Measurements from ENCODE around the gene WHRN.
A peak's percentile ranks its signal among the peaks of the same experiment; 100 is the strongest.

WHRN gene

DNA sequence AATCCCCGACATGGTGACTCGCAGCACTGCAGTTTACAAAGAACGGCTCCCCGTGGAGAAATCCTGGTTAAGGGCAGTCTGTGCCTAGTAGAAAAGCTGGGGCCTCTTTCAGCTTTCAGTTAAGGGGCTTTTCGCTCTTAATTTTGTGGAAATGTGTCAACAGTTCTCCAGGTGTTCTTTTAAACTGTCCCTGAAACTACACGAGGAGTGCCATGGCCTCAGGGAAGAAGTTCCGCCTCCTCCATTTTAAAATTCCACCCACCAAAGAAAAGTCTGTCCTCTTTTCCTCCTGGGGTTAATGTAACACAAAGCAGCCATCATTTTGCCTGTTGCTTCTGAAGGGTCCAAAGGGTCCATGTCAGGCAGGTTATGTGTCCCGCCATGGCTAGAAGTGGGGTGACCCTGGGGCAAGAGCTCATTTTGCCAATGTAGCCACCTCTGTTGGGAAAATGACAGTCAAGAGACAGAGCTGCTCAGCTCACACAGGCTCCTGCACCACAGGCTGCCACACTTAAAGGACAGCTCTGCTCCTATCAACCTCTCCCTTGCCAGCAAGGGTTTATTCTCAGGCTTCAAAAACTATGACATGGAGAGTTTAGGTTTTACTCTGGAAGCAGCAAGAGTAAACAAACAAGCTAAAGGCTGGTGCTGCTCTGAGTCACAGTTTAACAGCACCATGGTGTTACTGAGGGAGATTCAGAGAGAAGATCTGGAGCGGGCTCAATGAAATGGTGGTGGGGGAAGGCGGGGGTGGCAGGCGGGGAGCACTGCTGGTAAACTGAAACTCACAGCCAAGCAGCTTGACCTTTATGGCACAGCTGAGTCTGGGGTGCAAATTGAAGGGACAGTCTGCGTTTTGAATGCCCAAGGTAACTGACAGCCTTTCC, 3.2 kb downstream of the WHRN start:
- Mint-ChIP-seq H3K4me3 (no peak overlapping the region), H3K36me3 (no peaks in the 10 kb centered on the region), H3K4me1 (peaks cover 26% of the 10 kb centered on the region), H3K9me3 (no peaks in the 10 kb centered on the region), H3K27me3 (peaks cover 3% of the 10 kb centered on the region), H3K27ac (no peak overlapping the region)

DNA sequence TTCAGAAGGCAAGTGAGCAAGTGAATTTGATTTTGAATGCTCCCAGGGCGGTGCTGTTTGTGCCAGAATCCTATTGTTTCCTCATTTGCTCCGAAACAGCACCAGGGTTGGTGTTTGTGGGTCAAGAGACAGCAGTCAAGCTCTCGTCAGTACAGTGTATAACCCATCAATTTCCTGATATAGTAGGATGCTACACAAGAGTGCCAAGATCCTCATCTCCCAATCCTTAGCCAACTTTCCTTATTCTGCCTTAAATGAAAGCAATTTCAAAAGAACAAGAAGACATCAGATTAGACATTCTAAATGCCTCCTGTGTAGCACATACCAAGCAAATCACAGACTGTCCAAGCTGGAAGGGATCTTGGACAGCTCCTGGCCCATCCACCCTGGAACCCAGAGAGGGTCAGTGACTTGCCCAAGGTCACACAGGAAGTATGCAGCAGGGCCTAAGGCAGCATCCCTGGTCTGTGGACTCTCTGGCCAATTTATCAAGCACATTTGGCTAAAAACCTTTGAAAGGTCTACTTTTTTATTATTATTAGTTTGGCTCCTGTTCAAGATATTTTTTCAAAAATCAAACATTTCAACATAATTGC, 4.5 kb downstream of the WHRN start:
- H3K4me1 Mint-ChIP-seq = peaks cover 22% of the 10 kb centered on the region
- no peaks in the 10 kb centered on the region for H3K9me3 Mint-ChIP-seq
- H3K27me3 Mint-ChIP-seq = no peaks in the 10 kb centered on the region
- H3K27ac Mint-ChIP-seq = no peak overlapping the region
- no peak overlapping the region for H3K4me3 Mint-ChIP-seq
- no peaks in the 10 kb centered on the region for H3K36me3 Mint-ChIP-seq

- no peaks in the 10 kb centered on the region for H3K9me3 Mint-ChIP-seq
- no peaks in the 10 kb centered on the region for H3K36me3 Mint-ChIP-seq
- H3K4me3 Mint-ChIP-seq = no peak overlapping the region
- no peak overlapping the region for H3K27ac Mint-ChIP-seq
- no peaks in the 10 kb centered on the region for H3K27me3 Mint-ChIP-seq
- H3K4me1 Mint-ChIP-seq = peaks cover 19% of the 10 kb centered on the region
These were observed 5.2 kb downstream of the WHRN start for GRCh38 chr9:114499941-114500696.

- no peaks in the 10 kb centered on the region for H3K9me3 Mint-ChIP-seq
- no peak overlapping the region for H3K27ac Mint-ChIP-seq
These were observed 5.7 kb downstream of the WHRN start for GRCh38 chr9:114499528-114499927.

DNA sequence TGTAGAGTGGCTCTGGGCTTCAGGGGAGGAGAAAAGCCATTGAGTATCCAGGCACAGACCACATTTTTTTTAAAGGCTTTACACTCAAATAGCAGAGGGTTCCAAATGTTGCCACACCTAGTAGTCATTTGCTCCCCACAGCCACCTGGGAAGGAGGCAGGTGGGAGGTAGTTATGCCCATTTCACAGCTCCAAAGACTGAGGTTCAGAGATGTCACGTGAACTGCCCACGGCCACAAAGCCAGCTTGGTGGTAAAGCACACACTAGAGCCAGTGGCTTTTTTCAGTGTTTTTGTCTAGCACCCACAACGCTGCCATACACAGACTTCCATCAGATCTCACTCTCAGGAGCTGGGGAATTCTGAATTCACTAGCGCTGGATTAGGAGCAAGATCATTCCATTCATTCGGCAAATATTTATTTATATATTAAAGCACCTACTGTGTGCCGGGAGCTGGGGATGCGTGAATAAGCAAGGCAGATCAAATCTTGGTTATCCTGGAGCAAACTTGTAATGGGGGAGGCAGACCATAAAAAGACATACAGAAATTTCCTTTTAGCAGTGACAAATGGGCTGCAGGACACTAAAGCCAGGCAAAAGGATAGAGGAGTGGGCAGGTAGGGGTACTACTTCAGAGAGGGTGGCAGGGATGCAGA, 7.4 kb downstream of the WHRN start:
- Mint-ChIP-seq H3K27me3 (no peaks in the 10 kb centered on the region), H3K4me3 (no peak overlapping the region), H3K27ac (no peak overlapping the region), H3K36me3 (no peaks in the 10 kb centered on the region), H3K4me1 (peaks cover 15% of the 10 kb centered on the region), H3K9me3 (no peaks in the 10 kb centered on the region)

More at GRCh38 chr9:114499528-114499927, 5.7 kb downstream of the WHRN start:
- H3K4me1 Mint-ChIP-seq = peaks cover 19% of the 10 kb centered on the region
- H3K4me3 Mint-ChIP-seq = no peak overlapping the region
- H3K36me3 Mint-ChIP-seq = no peaks in the 10 kb centered on the region
- no peaks in the 10 kb centered on the region for H3K27me3 Mint-ChIP-seq

- H3K36me3 Mint-ChIP-seq = no peaks in the 10 kb centered on the region
- H3K27ac Mint-ChIP-seq = no peak overlapping the region
- no peaks in the 10 kb centered on the region for H3K9me3 Mint-ChIP-seq
- H3K4me3 Mint-ChIP-seq = no peak overlapping the region
- H3K27me3 Mint-ChIP-seq = no peaks in the 10 kb centered on the region
- peaks cover 15% of the 10 kb centered on the region for H3K4me1 Mint-ChIP-seq
These were observed 8.0 kb downstream of the WHRN start for GRCh38 chr9:114497236-114497635.

GRCh38 chr9:114496011-114496410, 9.3 kb downstream of the WHRN start:
- Mint-ChIP-seq H3K27ac (no peak overlapping the region), H3K36me3 (no peaks in the 10 kb centered on the region), H3K9me3 (no peaks in the 10 kb centered on the region), H3K4me1 (peaks cover 15% of the 10 kb centered on the region), H3K4me3 (no peak overlapping the region), H3K27me3 (no peaks in the 10 kb centered on the region)

- Mint-ChIP-seq H3K4me1 (peaks cover 15% of the 10 kb centered on the region), H3K27me3 (no peaks in the 10 kb centered on the region), H3K36me3 (no peaks in the 10 kb centered on the region), H3K27ac (peak overlapping the region; percentile 10), H3K4me3 (no peak overlapping the region), H3K9me3 (no peaks in the 10 kb centered on the region)
These were observed 10.3 kb downstream of the WHRN start for GRCh38 chr9:114494776-114495569.

GRCh38 chr9:114493521-114494184, 11.6 kb downstream of the WHRN start:
- peaks cover 15% of the 10 kb centered on the region for H3K4me1 Mint-ChIP-seq
- H3K27me3 Mint-ChIP-seq = no peaks in the 10 kb centered on the region
- no peaks in the 10 kb centered on the region for H3K9me3 Mint-ChIP-seq
- no peak overlapping the region for H3K27ac Mint-ChIP-seq
- H3K4me3 Mint-ChIP-seq = no peak overlapping the region
- H3K36me3 Mint-ChIP-seq = no peaks in the 10 kb centered on the region

DNA sequence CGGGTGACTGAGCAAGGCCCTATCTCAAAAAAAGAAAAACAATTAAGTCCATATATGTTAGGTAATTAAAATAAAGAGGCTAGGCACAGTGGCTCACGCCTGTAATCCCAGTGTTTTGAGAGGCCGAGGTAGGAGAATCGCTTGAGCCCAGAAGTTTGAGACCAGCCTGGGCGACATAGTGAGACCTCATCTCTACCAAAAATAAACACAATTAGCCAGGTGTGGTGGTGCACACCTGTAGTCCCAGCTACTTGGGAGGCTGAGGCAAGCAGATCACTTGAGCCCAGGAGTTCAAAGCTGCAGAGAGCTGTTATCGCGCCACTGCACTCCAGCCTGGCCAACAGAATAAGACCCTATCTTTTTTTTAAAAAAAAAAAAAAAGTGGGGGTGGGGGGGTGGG, 12.3 kb downstream of the WHRN start:
- no peak overlapping the region for H3K4me3 Mint-ChIP-seq
- H3K9me3 Mint-ChIP-seq = no peaks in the 10 kb centered on the region
- no peaks in the 10 kb centered on the region for H3K27me3 Mint-ChIP-seq
- no peaks in the 10 kb centered on the region for H3K36me3 Mint-ChIP-seq
- H3K4me1 Mint-ChIP-seq = peaks cover 15% of the 10 kb centered on the region
- H3K27ac Mint-ChIP-seq = no peak overlapping the region

- H3K27me3 Mint-ChIP-seq = no peaks in the 10 kb centered on the region
- no peaks in the 10 kb centered on the region for H3K9me3 Mint-ChIP-seq
- H3K4me3 Mint-ChIP-seq = no peak overlapping the region
- H3K27ac Mint-ChIP-seq = no peak overlapping the region
- peaks cover 8% of the 10 kb centered on the region for H3K4me1 Mint-ChIP-seq
- no peaks in the 10 kb centered on the region for H3K36me3 Mint-ChIP-seq
These were observed 13.8 kb downstream of the WHRN start for GRCh38 chr9:114491430-114492003.

GRCh38 chr9:114489928-114490327, 15.3 kb downstream of the WHRN start:
- Mint-ChIP-seq H3K27me3 (no peaks in the 10 kb centered on the region), H3K36me3 (no peaks in the 10 kb centered on the region), H3K4me3 (no peak overlapping the region), H3K4me1 (peaks cover 18% of the 10 kb centered on the region), H3K27ac (no peak overlapping the region), H3K9me3 (no peaks in the 10 kb centered on the region)

DNA sequence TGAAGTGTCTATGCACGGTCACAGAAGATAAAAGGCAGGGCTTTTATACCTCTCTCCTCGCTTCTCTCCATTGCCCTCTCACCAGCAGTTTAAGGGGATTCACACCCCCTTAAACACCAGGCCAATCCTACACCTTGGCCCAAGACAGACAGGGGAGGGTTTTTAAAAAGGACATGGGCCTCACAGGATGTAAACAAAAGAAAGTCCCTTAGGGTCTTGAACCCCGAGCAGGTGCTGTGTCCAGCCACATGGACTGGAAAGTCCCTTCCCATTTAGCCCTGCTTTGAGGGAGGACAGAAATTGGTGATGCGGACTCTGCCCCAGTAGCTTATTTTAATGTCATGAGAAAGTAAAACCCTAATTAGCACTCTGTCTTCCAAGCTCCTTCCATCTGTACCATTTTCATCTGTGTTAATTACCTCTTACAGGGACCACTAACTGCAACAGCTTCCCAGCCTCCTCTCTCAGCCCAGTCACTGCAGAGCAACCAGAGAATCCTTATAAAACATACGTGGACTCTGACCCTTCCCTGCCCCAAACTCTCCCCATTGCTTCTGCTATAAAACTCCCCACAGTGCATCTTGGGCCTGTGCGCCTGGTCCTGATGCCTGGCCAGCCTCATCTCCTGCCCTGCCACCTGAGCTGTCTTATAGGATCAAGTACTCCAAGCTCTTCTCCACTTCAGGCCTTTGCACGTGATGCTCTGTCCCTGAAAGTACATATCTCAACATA, 16.7 kb downstream of the WHRN start:
- H3K27me3 Mint-ChIP-seq = no peaks in the 10 kb centered on the region
- no peak overlapping the region for H3K27ac Mint-ChIP-seq
- no peaks in the 10 kb centered on the region for H3K9me3 Mint-ChIP-seq
- H3K4me3 Mint-ChIP-seq = no peak overlapping the region
- peaks cover 26% of the 10 kb centered on the region for H3K4me1 Mint-ChIP-seq
- H3K36me3 Mint-ChIP-seq = no peaks in the 10 kb centered on the region

All from activated naive CD4-positive, alpha-beta T cell treated with anti-CD3 and anti-CD28 coated beads, Interleukin-2, amount 50 U/mL, for 24 hours (primary cell).